ENCODE data around the gene ELOA. TPM values are rescaled to one million over a fixed set of nuclear protein-coding genes. Genes with fewer than 3 reads are reported as not detected.

Gene ELOA
- total RNA-seq, 1 donor from 2014 or later: 58.1 TPM

DNA sequence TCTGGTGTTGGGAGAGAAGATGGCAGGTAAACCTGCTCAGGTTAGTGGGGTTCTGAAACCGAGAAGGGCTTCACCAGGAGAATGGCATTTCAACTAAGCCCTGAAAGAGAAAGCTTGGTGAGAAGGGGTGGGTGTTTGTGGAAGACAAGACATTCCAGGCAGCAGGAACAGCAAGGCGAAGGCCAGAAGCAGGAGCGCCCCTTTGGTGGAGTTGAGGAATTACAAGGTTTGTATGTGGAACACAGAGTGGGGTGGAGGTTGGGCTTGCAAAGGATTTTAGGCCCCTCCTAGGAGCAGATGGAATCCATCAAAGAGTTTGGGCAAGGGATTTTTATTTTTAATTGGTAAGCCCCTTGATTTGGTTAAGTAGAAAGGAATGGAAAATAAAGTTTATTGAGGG lies 24.8 kb upstream of the ELOA start:
- H4K20me1 ChIP-seq (ENCODE audit: insufficient read depth, low read length): peaks cover 72% of the 10 kb centered on the region
- Mint-ChIP-seq H3K27ac (ENCODE audit: unreplicated experiment) (peak overlapping the region; percentile 69), H3K4me3 (ENCODE audit: unreplicated experiment) (no peak overlapping the region)

DNA sequence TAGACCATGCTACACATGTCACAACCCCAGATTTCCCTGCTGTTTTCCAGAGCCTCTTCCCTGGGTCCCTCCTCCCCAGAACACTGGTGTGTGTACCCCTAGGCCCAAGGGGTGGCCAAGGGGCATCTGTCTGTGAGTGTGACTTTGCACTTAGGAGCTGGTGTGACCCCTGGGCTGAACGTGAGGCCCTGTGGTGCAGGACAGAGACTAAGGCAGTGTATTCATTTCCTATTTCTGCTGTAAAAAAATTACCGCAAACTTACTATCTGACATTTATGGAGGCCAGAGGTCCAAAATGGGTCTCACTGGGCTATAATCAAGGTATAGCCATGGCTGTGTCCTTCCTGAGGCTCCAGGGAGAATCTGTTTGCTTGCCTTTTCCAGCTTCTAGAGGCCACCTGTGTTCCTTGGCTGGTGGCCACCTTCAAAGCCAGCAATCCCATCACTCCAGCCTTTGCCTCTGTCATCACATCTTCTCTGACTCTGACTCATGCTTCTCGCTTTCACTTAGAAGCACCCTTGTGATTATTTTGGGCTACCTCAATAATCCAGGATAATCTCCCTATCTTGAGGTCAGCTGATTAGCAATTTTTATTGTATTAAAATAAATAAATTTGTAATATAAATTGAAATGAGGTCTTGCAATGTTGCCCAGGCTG lies 24.0 kb upstream of the ELOA start:
- no peak overlapping the region for H3K9ac ChIP-seq (ENCODE audit: low read length)
- no peak overlapping the region for H3K27ac ChIP-seq (ENCODE audit: low read depth, low read length)
- TF ChIP-seq, protein P1, sequence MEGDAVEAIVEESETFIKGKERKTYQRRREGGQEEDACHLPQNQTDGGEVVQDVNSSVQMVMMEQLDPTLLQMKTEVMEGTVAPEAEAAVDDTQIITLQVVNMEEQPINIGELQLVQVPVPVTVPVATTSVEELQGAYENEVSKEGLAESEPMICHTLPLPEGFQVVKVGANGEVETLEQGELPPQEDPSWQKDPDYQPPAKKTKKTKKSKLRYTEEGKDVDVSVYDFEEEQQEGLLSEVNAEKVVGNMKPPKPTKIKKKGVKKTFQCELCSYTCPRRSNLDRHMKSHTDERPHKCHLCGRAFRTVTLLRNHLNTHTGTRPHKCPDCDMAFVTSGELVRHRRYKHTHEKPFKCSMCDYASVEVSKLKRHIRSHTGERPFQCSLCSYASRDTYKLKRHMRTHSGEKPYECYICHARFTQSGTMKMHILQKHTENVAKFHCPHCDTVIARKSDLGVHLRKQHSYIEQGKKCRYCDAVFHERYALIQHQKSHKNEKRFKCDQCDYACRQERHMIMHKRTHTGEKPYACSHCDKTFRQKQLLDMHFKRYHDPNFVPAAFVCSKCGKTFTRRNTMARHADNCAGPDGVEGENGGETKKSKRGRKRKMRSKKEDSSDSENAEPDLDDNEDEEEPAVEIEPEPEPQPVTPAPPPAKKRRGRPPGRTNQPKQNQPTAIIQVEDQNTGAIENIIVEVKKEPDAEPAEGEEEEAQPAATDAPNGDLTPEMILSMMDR (IDR thresholded peaks at IDR 0.05; ENCODE audit: insufficient read depth, low read depth, low read length): no peak
- H3K9me3 ChIP-seq (ENCODE audit: insufficient read depth, low read depth, low read length): no peaks in the 10 kb centered on the region
- H3K27me3 ChIP-seq (ENCODE audit: insufficient read depth, low read length): no peaks in the 10 kb centered on the region
- H3K79me2 ChIP-seq (ENCODE audit: insufficient read depth, low read length): peaks cover 55% of the 10 kb centered on the region
- H3K4me2 ChIP-seq (ENCODE audit: low read length): no peak overlapping the region
- Mint-ChIP-seq H3K4me3 (ENCODE audit: unreplicated experiment) (no peak overlapping the region), H3K9me3 (ENCODE audit: unreplicated experiment) (no peaks in the 10 kb centered on the region), H3K36me3 (ENCODE audit: low read depth, unreplicated experiment) (peaks cover 13% of the 10 kb centered on the region), H3K27me3 (ENCODE audit: low read depth, unreplicated experiment) (no peaks in the 10 kb centered on the region), H3K4me1 (ENCODE audit: low read depth, unreplicated experiment) (peaks cover 9% of the 10 kb centered on the region), H3K27ac (ENCODE audit: unreplicated experiment) (no peak overlapping the region)
- no peak overlapping the region for H3K4me3 ChIP-seq (ENCODE audit: insufficient read depth, low read depth, low read length)
- peaks cover 64% of the 10 kb centered on the region for H4K20me1 ChIP-seq (ENCODE audit: insufficient read depth, low read length)
- FAIRE-seq: no peak
- peaks cover 3% of the 10 kb centered on the region for H3K4me1 ChIP-seq (ENCODE audit: insufficient read depth, low read length)
- no peak overlapping the region for H2AFZ ChIP-seq (ENCODE audit: low read depth, low read length)
- no peaks in the 10 kb centered on the region for H3K36me3 ChIP-seq (ENCODE audit: insufficient read depth, low read length)
- DNase-seq (ENCODE audit: low read depth): peak; percentile 47

More for the DNA sequence above, 24.8 kb upstream of the ELOA start:
- H3K4me2 ChIP-seq (ENCODE audit: low read length): no peak overlapping the region
- H3K9me3 ChIP-seq (ENCODE audit: insufficient read depth, low read depth, low read length): no peaks in the 10 kb centered on the region
- Mint-ChIP-seq H3K4me1 (ENCODE audit: low read depth, unreplicated experiment) (peaks cover 9% of the 10 kb centered on the region), H3K27me3 (ENCODE audit: low read depth, unreplicated experiment) (no peaks in the 10 kb centered on the region), H3K9me3 (ENCODE audit: unreplicated experiment) (no peaks in the 10 kb centered on the region), H3K36me3 (ENCODE audit: low read depth, unreplicated experiment) (peaks cover 13% of the 10 kb centered on the region)
- no peaks in the 10 kb centered on the region for H3K27me3 ChIP-seq (ENCODE audit: insufficient read depth, low read length)
- FAIRE-seq (no peak), DNase-seq (ENCODE audit: low read depth) (no peak)
- no peak overlapping the region for H3K9ac ChIP-seq (ENCODE audit: low read length)
- no peak overlapping the region for H2AFZ ChIP-seq (ENCODE audit: low read depth, low read length)
- TF ChIP-seq EZH2 (IDR thresholded peaks at IDR 0.05; ENCODE audit: insufficient read depth, low read length): no peak
- TF ChIP-seq, protein P1 (IDR thresholded peaks at IDR 0.05; ENCODE audit: insufficient read depth, low read depth, low read length): peak; percentile 57
- H3K27ac ChIP-seq (ENCODE audit: low read depth, low read length): no peak overlapping the region
- H3K4me3 ChIP-seq (ENCODE audit: insufficient read depth, low read depth, low read length): no peak overlapping the region
- peaks cover 59% of the 10 kb centered on the region for H3K79me2 ChIP-seq (ENCODE audit: insufficient read depth, low read length)
- H3K4me1 ChIP-seq (ENCODE audit: insufficient read depth, low read length): peaks cover 3% of the 10 kb centered on the region
- no peaks in the 10 kb centered on the region for H3K36me3 ChIP-seq (ENCODE audit: insufficient read depth, low read length)

DNA sequence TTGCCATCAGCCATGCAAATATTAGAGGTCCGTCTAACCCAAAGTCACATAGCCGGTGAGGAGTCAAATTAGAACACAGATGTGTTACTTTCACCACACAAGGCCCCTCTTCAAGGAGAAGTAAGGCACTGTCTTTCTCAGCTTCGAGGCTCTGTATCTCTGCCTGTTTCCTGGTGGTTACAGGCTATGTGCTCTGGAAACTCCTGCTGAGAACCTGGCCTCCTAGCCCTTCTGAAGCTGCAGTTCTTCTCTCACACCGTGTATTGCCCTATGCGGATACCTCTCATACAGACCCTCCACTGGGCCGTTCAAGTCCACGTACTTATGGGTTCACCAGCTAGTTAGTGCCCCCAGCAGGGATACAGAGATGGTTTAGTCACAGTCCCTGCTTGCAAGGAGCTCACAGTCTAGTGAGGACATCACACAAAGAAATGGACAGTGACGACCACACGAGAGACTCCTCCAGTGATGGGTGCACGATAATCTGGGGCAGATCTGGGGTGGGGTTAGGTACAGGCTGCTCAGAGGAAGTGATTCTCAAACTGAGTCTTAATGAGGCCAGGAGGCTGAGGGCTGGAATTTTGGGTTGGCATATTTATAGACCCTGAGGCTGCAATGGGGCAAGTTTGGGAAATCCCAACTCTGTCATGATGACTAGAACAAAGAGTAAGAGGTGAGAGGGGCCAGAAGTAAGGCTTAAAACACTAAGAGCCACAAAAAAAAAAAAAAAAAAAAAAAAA lies 22.8 kb upstream of the ELOA start:
- H3K27me3 Mint-ChIP-seq (ENCODE audit: low read depth, unreplicated experiment): no peaks in the 10 kb centered on the region
- peaks cover 48% of the 10 kb centered on the region for H3K79me2 ChIP-seq (ENCODE audit: insufficient read depth, low read length)
- H3K4me2 ChIP-seq (ENCODE audit: low read length): no peak overlapping the region
- H3K4me3 Mint-ChIP-seq (ENCODE audit: unreplicated experiment): no peak overlapping the region
- no peak overlapping the region for H3K27ac Mint-ChIP-seq (ENCODE audit: unreplicated experiment)
- H3K4me3 ChIP-seq (ENCODE audit: insufficient read depth, low read depth, low read length): no peak overlapping the region
- peaks cover 3% of the 10 kb centered on the region for H3K4me1 ChIP-seq (ENCODE audit: insufficient read depth, low read length)
- no peak overlapping the region for H3K27ac ChIP-seq (ENCODE audit: low read depth, low read length)
- no peaks in the 10 kb centered on the region for H3K9me3 Mint-ChIP-seq (ENCODE audit: unreplicated experiment)
- H3K36me3 Mint-ChIP-seq (ENCODE audit: low read depth, unreplicated experiment): peaks cover 12% of the 10 kb centered on the region
- peaks cover 9% of the 10 kb centered on the region for H3K4me1 Mint-ChIP-seq (ENCODE audit: low read depth, unreplicated experiment)
- H3K9ac ChIP-seq (ENCODE audit: low read length): no peak overlapping the region
- no peak for DNase-seq (ENCODE audit: low read depth)
- no peaks in the 10 kb centered on the region for H3K27me3 ChIP-seq (ENCODE audit: insufficient read depth, low read length)
- TF ChIP-seq EZH2 (IDR thresholded peaks at IDR 0.05; ENCODE audit: insufficient read depth, low read length): no peak
- TF ChIP-seq, protein P1 (IDR thresholded peaks at IDR 0.05; ENCODE audit: insufficient read depth, low read depth, low read length): no peak
- H4K20me1 ChIP-seq (ENCODE audit: insufficient read depth, low read length): peaks cover 56% of the 10 kb centered on the region
- no peaks in the 10 kb centered on the region for H3K36me3 ChIP-seq (ENCODE audit: insufficient read depth, low read length)
- no peak for FAIRE-seq
- H2AFZ ChIP-seq (ENCODE audit: low read depth, low read length): no peak overlapping the region
- H3K9me3 ChIP-seq (ENCODE audit: insufficient read depth, low read depth, low read length): no peaks in the 10 kb centered on the region

Data from astrocyte (in vitro differentiated cells and primary cell).